PC-3 (cell line): Measurements from ENCODE around the gene THBS2.
A peak's percentile ranks its signal among the peaks of the same experiment; 100 is the strongest.

Experiments used
- EZH2 ChIP-seq: fragments of 300-600 bp; sonication (generic); IDR thresholded peaks from one replicate; pipeline ENCODE4 v1.6.1; 2017; ENCODE audit warnings: antibody characterized with exemption, mild to moderate bottlenecking, low read length; ENCODE audit not compliant: unreplicated experiment
- EZH2phosphoT487 ChIP-seq: fragments of 300-600 bp; sonication (generic); IDR thresholded peaks from 2 replicates; pipeline ENCODE4 v1.6.1; 2018; ENCODE audit warnings: mild to moderate bottlenecking, antibody characterized with exemption, low read length, borderline replicate concordance
- TF ChIP-seq, protein P1 (sequence below): fragments of 300-600 bp; sonication (generic); conservative IDR thresholded peaks from 2 replicates; pipeline ENCODE4 v1.5.1; 2017; ENCODE audit warnings: antibody characterized with exemption, low read depth, mild to moderate bottlenecking, low read length

DNA sequence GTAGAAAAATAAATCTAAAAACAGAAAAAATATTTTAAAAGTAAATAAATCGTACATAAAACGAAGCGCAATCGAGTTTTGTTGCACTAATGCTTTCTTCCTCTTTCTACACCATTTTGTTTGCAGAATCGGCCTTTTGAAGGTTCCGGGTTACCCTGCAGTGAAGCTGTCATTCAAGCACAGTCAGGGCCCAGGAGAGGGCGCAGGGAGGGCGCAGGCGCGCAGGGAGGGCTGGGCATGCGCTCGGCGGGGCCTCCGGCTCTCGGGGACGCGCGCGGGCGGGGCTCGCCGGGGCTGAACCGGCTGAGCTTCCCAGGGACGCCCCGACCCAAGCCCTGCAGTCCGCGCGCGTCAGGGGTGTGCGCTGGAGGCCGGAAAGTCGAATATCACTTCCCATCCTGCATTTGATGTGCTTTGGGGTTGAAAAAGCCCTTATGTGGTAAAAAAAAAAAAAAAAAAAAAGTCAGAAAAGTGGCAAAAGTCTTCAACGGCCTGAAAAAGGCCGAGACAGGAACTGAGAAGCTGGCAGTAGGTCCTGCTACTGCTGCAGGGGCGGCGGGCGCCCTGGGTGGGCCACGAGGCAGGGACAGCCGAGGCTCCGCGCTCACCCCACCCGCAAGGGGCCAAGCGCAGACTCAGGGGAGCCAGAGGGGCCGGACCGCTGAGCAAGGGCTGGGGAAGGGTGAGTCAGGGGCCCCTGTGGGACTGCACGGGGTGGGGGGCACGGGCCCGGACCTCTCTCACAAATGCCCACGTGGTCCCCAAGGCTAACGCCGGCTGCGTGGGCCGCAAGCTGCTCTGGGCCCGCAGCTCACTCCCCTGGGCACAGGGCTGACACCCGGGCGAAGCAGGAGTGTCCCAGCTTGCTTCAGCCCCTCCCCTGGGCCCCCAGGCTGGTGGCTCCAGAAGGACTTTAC is 40.5 kb downstream of the THBS2 start:
- TF ChIP-seq, protein P1, sequence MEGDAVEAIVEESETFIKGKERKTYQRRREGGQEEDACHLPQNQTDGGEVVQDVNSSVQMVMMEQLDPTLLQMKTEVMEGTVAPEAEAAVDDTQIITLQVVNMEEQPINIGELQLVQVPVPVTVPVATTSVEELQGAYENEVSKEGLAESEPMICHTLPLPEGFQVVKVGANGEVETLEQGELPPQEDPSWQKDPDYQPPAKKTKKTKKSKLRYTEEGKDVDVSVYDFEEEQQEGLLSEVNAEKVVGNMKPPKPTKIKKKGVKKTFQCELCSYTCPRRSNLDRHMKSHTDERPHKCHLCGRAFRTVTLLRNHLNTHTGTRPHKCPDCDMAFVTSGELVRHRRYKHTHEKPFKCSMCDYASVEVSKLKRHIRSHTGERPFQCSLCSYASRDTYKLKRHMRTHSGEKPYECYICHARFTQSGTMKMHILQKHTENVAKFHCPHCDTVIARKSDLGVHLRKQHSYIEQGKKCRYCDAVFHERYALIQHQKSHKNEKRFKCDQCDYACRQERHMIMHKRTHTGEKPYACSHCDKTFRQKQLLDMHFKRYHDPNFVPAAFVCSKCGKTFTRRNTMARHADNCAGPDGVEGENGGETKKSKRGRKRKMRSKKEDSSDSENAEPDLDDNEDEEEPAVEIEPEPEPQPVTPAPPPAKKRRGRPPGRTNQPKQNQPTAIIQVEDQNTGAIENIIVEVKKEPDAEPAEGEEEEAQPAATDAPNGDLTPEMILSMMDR: peak; percentile 32; the same call in 1 of the 2 replicates
- TF ChIP-seq EZH2 (no peak), EZH2phosphoT487 (no peak)
